HCT116 (cell line): ENCODE data around the gene NR1D2. TPM values are rescaled to one million over a fixed set of nuclear protein-coding genes. Genes with fewer than 3 reads are reported as not detected.

Experiments
- ATAC-seq: fragments of 200-7000 bp; cut with Tn5 transposase; 2 replicates; pipeline ENCODE4 v1.9.1; 2020; ENCODE audit warnings: mild to moderate bottlenecking, moderate library complexity
- BruUV-seq: library from RNA; stranded (reverse); fragments of 400-500 nt; replicated peaks from 2 replicates; lab custom pipeline; 2021; lab: Mats Ljungman, UMichigan
- CTCF ChIA-PET: fragments of 300-600 bp; sonication (Branson Sonifier 250); formaldehyde crosslinking; loops from one replicate; lab custom pipeline; 2021; ENCODE audit warnings: antibody characterized with exemption; lab: Charles Lee
- POLR2A ChIA-PET: fragments of 300-600, 350-600 bp; sonication (Branson Sonifier 250); formaldehyde crosslinking; loops from one replicate; lab custom pipeline; 2021; ENCODE audit warnings: antibody characterized with exemption; lab: Charles Lee
- RAD21 ChIA-PET, 2 experiments: fragments of 300-600 bp; sonication (Branson Sonifier 250); formaldehyde crosslinking; loops; one replicate each; lab custom pipeline; 2023; ENCODE audit warnings: low total read pairs in 2 of 2; ENCODE audit not compliant: uncharacterized antibody in 2 of 2, unreplicated experiment in 2 of 2, low non-redundant PET in 1 of 2; lab: Charles Lee
- DNase-seq: peaks from one replicate; pipeline ENCODE4 v3.0.0-alpha.2; 2010; ENCODE audit warnings: low read depth, low spot score
- H2AFZ ChIP-seq: fragments of 200-600 bp; shearing (Covaris generic), sonication (generic); 2 replicates; pipeline ENCODE4 v1.6.1; 2017; ENCODE audit warnings: low read depth, mixed run types, mixed read lengths, antibody characterized with exemption, low read length; ENCODE audit not compliant: poor library complexity, severe bottlenecking
- H3K27ac ChIP-seq: 2 replicates; pipeline ENCODE4 v1.5.1; 2012; ENCODE audit warnings: low read depth, low read length
- H3K27me3 ChIP-seq: fragments of 200-600 bp; sonication (generic); 2 replicates; pipeline ENCODE4 v1.6.1; 2016; ENCODE audit warnings: mixed run types, low read length, mixed read lengths; ENCODE audit not compliant: insufficient read depth
- H3K36me3 ChIP-seq, 2 experiments: fragments of 200-500 bp in 1 of 2; fragments of 200-600 bp in 1 of 2; sonication (Bioruptor generic) in 1 of 2; sonication (generic) in 1 of 2; 2 replicates each; pipeline versions ENCODE4 v1.5.1 to v1.6.1; 2014 to 2016; ENCODE audit warnings: low read length in 2 of 2, inconsistent platforms in 1 of 2, mixed read lengths in 1 of 2, mixed run types in 1 of 2; ENCODE audit not compliant: insufficient read depth in 2 of 2, control insufficient read depth in 1 of 2
- H3K4me1 ChIP-seq, 2 experiments: fragments of 200-600 bp in 1 of 2; sonication (generic) in 1 of 2; 2 replicates each; pipeline versions ENCODE4 v1.5.1 to v1.6.1; 2012 to 2017; ENCODE audit warnings: low read length in 2 of 2, inconsistent platforms in 1 of 2, mild to moderate bottlenecking in 1 of 2, mixed read lengths in 1 of 2, mixed run types in 1 of 2, moderate library complexity in 1 of 2; ENCODE audit not compliant: insufficient read depth in 2 of 2, control insufficient read depth in 1 of 2
- H3K4me2 ChIP-seq: fragments of 200-600 bp; sonication (generic); 2 replicates; pipeline ENCODE4 v1.6.1; 2017; ENCODE audit warnings: mixed run types, low read length, mixed read lengths
- H3K4me3 ChIP-seq, 2 experiments: fragments of 200-600 bp in 1 of 2; sonication (generic) in 1 of 2; replicated peaks in 1 of 2; 2 replicates each; pipeline ENCODE4 v1.5.1; 2011 to 2016; ENCODE audit warnings: low read length in 2 of 2, control low read depth in 1 of 2, low read depth in 1 of 2, mild to moderate bottlenecking in 1 of 2, mixed read lengths in 1 of 2, mixed run types in 1 of 2
- H3K79me2 ChIP-seq: fragments of 200-600 bp; sonication (generic); 2 replicates; pipeline ENCODE4 v1.6.1; 2017; ENCODE audit warnings: mild to moderate bottlenecking, mixed run types, low read length, moderate library complexity, mixed read lengths; ENCODE audit not compliant: insufficient read depth
- H3K9ac ChIP-seq: fragments of 200-600 bp; sonication (generic); 2 replicates; pipeline ENCODE4 v1.6.1; 2016; ENCODE audit warnings: low read length, mixed read lengths
- H3K9me2 ChIP-seq: fragments of 200-600 bp; sonication (generic), shearing (Covaris generic); 2 replicates; pipeline ENCODE4 v1.6.1; 2017; ENCODE audit warnings: mixed run types, mild to moderate bottlenecking, moderate library complexity; ENCODE audit not compliant: insufficient read depth
- H3K9me3 ChIP-seq, 2 experiments: fragments of 200-500 bp in 1 of 2; fragments of 200-600 bp in 1 of 2; sonication (Bioruptor generic) in 1 of 2; sonication (generic) in 1 of 2; 2 replicates each; pipeline ENCODE4 v1.6.1; 2014 to 2017; ENCODE audit warnings: low read length in 2 of 2, mixed read lengths in 2 of 2, inconsistent platforms in 1 of 2, low read depth in 1 of 2, mild to moderate bottlenecking in 1 of 2, mixed run types in 1 of 2, moderate library complexity in 1 of 2; ENCODE audit not compliant: control insufficient read depth in 1 of 2, insufficient read depth in 1 of 2
- H4K20me1 ChIP-seq: fragments of 200-600 bp; sonication (generic), shearing (Covaris generic); 2 replicates; pipeline ENCODE4 v1.6.1; 2017; ENCODE audit warnings: mixed run types, mild to moderate bottlenecking, moderate library complexity; ENCODE audit not compliant: insufficient read depth
- EZH2 ChIP-seq: fragments of 200-600 bp; sonication (generic); IDR thresholded peaks from 2 replicates; pipeline ENCODE4 v1.6.1; 2017; ENCODE audit warnings: antibody characterized with exemption, mixed run types
- EZH2phosphoT487 ChIP-seq: fragments of 200-600 bp; IDR thresholded peaks from 2 replicates; pipeline ENCODE4 v1.6.1; 2018; ENCODE audit warnings: antibody characterized with exemption, borderline replicate concordance
- POLR2AphosphoS5 ChIP-seq: IDR thresholded peaks from 2 replicates; pipeline ENCODE4 v1.6.1; 2011; ENCODE audit warnings: mild to moderate bottlenecking, low read depth, low read length, moderate library complexity
- SIN3A ChIP-seq: IDR thresholded peaks from 2 replicates; pipeline ENCODE4 v1.6.1; 2012; ENCODE audit warnings: low read depth
- SP1 ChIP-seq: IDR thresholded peaks from 2 replicates; pipeline ENCODE4 v1.6.1; 2012; ENCODE audit warnings: low read depth
- SRF ChIP-seq: IDR thresholded peaks from 2 replicates; pipeline ENCODE4 v1.6.1; 2012; ENCODE audit warnings: low read depth
- TCF7L2 ChIP-seq: IDR thresholded peaks from 2 replicates; pipeline ENCODE4 v1.7.0; 2011; ENCODE audit warnings: borderline replicate concordance, inconsistent platforms; ENCODE audit not compliant: insufficient read depth, insufficient read length; ENCODE audit errors: extremely low read depth
- ZFX ChIP-seq: fragments of 450-650 bp; IDR thresholded peaks from 2 replicates; pipeline ENCODE4 v1.6.1; 2017
- ZNF274 ChIP-seq: fragments of 200-500 bp; sonication (Bioruptor generic); IDR thresholded peaks from 2 replicates; pipeline ENCODE4 v1.6.1; 2014; ENCODE audit warnings: mild to moderate bottlenecking, low read depth, low read length, inconsistent platforms
- intact Hi-C: fragments of 100-400 bp; cut with micrococcal nuclease; formaldehyde crosslinking; loops from 2 replicates; pipeline ENCODE4 v1.10.0; 2022
- total RNA-seq: library from RNA; stranded (reverse); gene quantifications from one replicate; pipeline ENCODE4 v1.2.1, GENCODE V29; 2021; ENCODE audit not compliant: unreplicated experiment
- TF ChIP-seq, protein P1 (sequence below), 3 experiments: fragments of 200-600 bp in 1 of 3; sonication (generic) in 1 of 3; IDR thresholded peaks in 2 of 3; conservative IDR thresholded peaks in 1 of 3; 2 replicates each; pipeline ENCODE4 v1.5.1; 2012 to 2017; ENCODE audit warnings: low read depth in 2 of 3, low read length in 2 of 3, antibody characterized with exemption in 1 of 3, borderline replicate concordance in 1 of 3, control low read depth in 1 of 3, mild to moderate bottlenecking in 1 of 3, mixed read lengths in 1 of 3, mixed run types in 1 of 3, moderate library complexity in 1 of 3; ENCODE audit not compliant: insufficient read depth in 1 of 3
- TF ChIP-seq, protein P2 (sequence below): IDR thresholded peaks from 2 replicates; pipeline ENCODE4 v1.6.1; 2012

The NR1D2 gene
- total RNA-seq, 1 experiment from 2014 or later, result 60.9 TPM

GRCh38 chr3:23971684-23972083 is 26.6 kb downstream of the NR1D2 start:
- Histone ChIP-seq H2AFZ (no peak overlapping the region), H3K27ac (no peak overlapping the region), H3K4me3 (no peak overlapping the region), H3K9ac (no peak overlapping the region), H3K79me2 (peaks cover 28% of the 10 kb centered on the region), H3K9me3 (no peaks in the 10 kb centered on the region), H3K9me2 (no peaks in the 10 kb centered on the region), H3K4me2 (no peak overlapping the region), H3K27me3 (no peaks in the 10 kb centered on the region), H3K36me3 (peaks cover 11 to 15% of the 10 kb centered on the region in 2 experiments; a peak in 3 of 4 replicates), H4K20me1 (0 out of 2 replicates have a peak, but pooled peaks cover 4% of the 10 kb centered on the region), H3K4me1 (peaks cover 0 to 4% of the 10 kb centered on the region in 2 experiments; a peak in 1 of 4 replicates)
- RAD21 ChIA-PET, result no interaction called here
- intact Hi-C loops, result no loop called here
- DNase-seq, result no peak
- CTCF ChIA-PET, result no interaction called here
- ATAC-seq, result no peak
- TF ChIP-seq, protein P1, sequence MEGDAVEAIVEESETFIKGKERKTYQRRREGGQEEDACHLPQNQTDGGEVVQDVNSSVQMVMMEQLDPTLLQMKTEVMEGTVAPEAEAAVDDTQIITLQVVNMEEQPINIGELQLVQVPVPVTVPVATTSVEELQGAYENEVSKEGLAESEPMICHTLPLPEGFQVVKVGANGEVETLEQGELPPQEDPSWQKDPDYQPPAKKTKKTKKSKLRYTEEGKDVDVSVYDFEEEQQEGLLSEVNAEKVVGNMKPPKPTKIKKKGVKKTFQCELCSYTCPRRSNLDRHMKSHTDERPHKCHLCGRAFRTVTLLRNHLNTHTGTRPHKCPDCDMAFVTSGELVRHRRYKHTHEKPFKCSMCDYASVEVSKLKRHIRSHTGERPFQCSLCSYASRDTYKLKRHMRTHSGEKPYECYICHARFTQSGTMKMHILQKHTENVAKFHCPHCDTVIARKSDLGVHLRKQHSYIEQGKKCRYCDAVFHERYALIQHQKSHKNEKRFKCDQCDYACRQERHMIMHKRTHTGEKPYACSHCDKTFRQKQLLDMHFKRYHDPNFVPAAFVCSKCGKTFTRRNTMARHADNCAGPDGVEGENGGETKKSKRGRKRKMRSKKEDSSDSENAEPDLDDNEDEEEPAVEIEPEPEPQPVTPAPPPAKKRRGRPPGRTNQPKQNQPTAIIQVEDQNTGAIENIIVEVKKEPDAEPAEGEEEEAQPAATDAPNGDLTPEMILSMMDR (IDR thresholded peaks at IDR 0.05 in 2 of 3, conservative IDR thresholded peaks at IDR 0.05 in 1 of 3; ENCODE audit: borderline replicate concordance in 1 of 3, insufficient read depth in 1 of 3, low read depth in 2 of 3, low read length in 2 of 3), result no peak
- TF ChIP-seq SIN3A (no peak), EZH2 (no peak), ZNF274 (no peak), SRF (no peak), SP1 (no peak), ZFX (no peak), POLR2AphosphoS5 (no peak), TCF7L2 (no peak), EZH2phosphoT487 (no peak)
- TF ChIP-seq, protein P2, sequence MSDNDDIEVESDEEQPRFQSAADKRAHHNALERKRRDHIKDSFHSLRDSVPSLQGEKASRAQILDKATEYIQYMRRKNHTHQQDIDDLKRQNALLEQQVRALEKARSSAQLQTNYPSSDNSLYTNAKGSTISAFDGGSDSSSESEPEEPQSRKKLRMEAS, result no peak
- BruUV-seq, result no TSS peak
- POLR2A ChIA-PET, result no interaction called here
